Chondrocyte (in vitro differentiated cells): ENCODE measurements around the gene CNST. TPM values are rescaled to one million over a fixed set of nuclear protein-coding genes. Genes with fewer than 3 reads are reported as not detected.
"Not testable (repeated sequence)": the region's sequence is repeated elsewhere in the genome, so short reads cannot be mapped to it uniquely, and the experiment has no call there.

ENCODE experiments used
- DNase-seq: peaks from one replicate; pipeline ENCODE4 v3.0.0; 2021; ENCODE audit warnings: mixed read lengths, low spot score
- H3K27ac Mint-ChIP-seq: one replicate; pipeline ENCODE4 v1.8.0; 2021; ENCODE audit warnings: mild to moderate bottlenecking, moderate library complexity, mixed read lengths; ENCODE audit not compliant: unreplicated experiment
- H3K27me3 Mint-ChIP-seq: 2 replicates; pipeline ENCODE4 v1.8.0; 2021; ENCODE audit warnings: low read depth, mixed read lengths
- H3K36me3 Mint-ChIP-seq: 2 replicates; pipeline ENCODE4 v1.8.0; 2021; ENCODE audit warnings: low read depth, mixed read lengths
- H3K4me1 Mint-ChIP-seq: 2 replicates; pipeline ENCODE4 v1.8.0; 2021; ENCODE audit warnings: low read depth, mild to moderate bottlenecking, mixed read lengths
- H3K4me3 Mint-ChIP-seq: one replicate; pipeline ENCODE4 v1.8.0; 2021; ENCODE audit warnings: mild to moderate bottlenecking, moderate library complexity, mixed read lengths; ENCODE audit not compliant: unreplicated experiment
- H3K9me3 Mint-ChIP-seq: 2 replicates; pipeline ENCODE4 v1.8.0; 2021; ENCODE audit warnings: low read depth, mixed read lengths
- total RNA-seq: library from RNA; stranded (reverse); gene quantifications from 3 replicates; pipeline ENCODE4 v1.2.1, GENCODE V29; 2021
- TF ChIP-seq, protein P1 (sequence below): fragments of 200-600 bp; sonication (generic); IDR thresholded peaks from 2 replicates; pipeline ENCODE4 v1.5.0; 2021; ENCODE audit warnings: antibody characterized with exemption, mild to moderate bottlenecking, moderate library complexity

CNST gene
- total RNA-seq, 1 donor from 2014 or later, result 22.3 TPM

DNA sequence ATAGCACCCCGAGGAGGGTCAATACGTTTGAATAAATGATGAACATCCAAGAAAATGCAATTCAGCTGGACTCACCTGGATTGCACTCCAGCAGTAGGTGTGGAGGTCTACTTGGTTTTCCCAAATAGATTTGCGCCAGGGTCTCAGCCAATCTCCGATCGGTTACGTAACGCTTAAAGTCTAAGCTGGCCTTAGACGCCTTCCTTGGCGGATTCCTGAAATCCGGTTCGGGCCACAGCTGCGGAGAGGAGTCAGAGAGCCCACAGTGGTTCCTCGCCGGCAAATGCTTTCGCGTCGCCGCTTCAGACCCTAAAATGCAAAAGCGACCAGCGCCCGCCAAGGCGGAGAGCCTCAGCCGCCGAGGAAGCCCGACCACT is 517 bp upstream of the CNST start:
- no peaks in the 10 kb centered on the region for H3K36me3 Mint-ChIP-seq
- peak overlapping the region; percentile 91 for H3K27ac Mint-ChIP-seq
- DNase-seq, result no peak
- peaks cover 44% of the 10 kb centered on the region for H3K4me1 Mint-ChIP-seq
- H3K27me3 Mint-ChIP-seq, result no peaks in the 10 kb centered on the region
- TF ChIP-seq, protein P1, sequence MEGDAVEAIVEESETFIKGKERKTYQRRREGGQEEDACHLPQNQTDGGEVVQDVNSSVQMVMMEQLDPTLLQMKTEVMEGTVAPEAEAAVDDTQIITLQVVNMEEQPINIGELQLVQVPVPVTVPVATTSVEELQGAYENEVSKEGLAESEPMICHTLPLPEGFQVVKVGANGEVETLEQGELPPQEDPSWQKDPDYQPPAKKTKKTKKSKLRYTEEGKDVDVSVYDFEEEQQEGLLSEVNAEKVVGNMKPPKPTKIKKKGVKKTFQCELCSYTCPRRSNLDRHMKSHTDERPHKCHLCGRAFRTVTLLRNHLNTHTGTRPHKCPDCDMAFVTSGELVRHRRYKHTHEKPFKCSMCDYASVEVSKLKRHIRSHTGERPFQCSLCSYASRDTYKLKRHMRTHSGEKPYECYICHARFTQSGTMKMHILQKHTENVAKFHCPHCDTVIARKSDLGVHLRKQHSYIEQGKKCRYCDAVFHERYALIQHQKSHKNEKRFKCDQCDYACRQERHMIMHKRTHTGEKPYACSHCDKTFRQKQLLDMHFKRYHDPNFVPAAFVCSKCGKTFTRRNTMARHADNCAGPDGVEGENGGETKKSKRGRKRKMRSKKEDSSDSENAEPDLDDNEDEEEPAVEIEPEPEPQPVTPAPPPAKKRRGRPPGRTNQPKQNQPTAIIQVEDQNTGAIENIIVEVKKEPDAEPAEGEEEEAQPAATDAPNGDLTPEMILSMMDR, result no peak
- no peaks in the 10 kb centered on the region for H3K9me3 Mint-ChIP-seq
- H3K4me3 Mint-ChIP-seq, result peak overlapping the region; percentile 96

DNA sequence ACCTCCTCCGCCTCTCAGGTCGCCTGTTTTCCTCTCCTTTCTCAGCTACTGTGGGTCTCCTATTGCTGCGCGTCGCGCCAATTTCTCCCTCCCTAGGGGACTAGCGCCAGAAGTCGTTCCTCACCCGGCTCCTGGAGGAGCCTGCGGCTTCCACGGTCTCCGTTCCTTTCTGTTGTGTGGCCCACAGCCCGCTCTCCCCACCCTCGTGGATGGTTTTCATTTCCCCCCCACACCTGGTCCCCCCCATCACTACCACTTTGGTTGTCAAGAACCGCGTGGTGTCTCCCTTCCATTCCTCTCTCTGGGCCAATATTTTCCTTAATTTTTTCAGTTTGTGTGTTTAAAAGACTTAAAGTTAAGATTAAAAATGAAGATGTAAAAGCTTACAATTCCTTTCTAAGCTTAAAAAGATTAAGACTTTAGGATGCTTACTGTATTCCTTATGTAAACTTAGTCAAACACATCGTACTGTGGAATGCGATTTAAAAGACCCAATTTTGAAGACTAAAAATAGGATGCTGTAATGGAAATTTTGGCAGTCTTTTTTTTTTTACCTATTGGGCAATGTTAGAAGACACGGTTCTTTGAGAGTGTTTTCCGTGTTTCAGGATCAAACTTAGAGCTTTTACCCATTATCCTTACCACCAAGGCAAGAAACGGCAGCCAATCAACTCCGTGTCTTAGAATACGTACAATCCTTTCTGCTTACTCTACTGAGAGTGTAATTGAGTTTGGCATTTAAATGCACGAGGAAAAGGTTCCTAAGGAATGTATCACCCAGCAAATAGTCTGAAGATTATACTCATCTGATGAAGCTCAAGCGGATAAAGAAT is 773 bp downstream of the CNST start:
- DNase-seq, result no peak
- H3K9me3 Mint-ChIP-seq, result no peaks in the 10 kb centered on the region
- no peaks in the 10 kb centered on the region for H3K27me3 Mint-ChIP-seq
- H3K27ac Mint-ChIP-seq, result peak overlapping the region; percentile 91
- H3K4me1 Mint-ChIP-seq, result peaks cover 44% of the 10 kb centered on the region
- TF ChIP-seq, protein P1, result no peak
- no peaks in the 10 kb centered on the region for H3K36me3 Mint-ChIP-seq
- peak overlapping the region; percentile 96 for H3K4me3 Mint-ChIP-seq

DNA sequence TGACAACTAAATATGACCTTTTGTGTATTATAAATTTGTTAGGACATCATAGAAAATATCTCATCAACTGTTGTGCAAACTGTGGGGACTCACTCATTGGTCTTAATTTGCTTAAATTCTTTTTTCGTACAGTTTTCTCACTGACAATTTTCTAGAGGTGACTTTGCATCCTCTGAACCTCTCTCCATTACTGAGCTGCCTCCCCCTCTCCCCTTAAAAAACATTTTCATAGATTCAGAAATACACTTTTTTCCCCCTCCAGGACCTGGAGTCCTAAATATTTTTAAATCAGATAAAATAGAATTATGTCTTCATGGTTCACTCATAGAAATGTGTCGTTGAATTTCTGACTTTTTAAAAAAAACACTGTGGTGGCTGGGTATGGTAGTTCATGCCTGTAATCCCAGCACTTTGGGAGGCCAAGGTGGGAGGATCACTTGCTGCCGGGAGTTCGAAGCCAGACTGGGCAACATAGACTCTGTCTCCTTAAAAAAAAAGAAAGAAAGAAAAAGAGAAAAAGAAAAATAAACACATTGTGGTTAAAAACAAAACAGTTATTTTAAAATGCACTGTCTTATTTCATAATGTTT is 1.5 kb downstream of the CNST start:
- no peak for DNase-seq
- Mint-ChIP-seq H3K36me3 (no peaks in the 10 kb centered on the region), H3K4me1 (peaks cover 44% of the 10 kb centered on the region), H3K27me3 (no peaks in the 10 kb centered on the region), H3K4me3 (peak overlapping the region; percentile 96), H3K27ac (peak overlapping the region; percentile 91), H3K9me3 (no peaks in the 10 kb centered on the region)
- TF ChIP-seq, protein P1, result no peak

DNA sequence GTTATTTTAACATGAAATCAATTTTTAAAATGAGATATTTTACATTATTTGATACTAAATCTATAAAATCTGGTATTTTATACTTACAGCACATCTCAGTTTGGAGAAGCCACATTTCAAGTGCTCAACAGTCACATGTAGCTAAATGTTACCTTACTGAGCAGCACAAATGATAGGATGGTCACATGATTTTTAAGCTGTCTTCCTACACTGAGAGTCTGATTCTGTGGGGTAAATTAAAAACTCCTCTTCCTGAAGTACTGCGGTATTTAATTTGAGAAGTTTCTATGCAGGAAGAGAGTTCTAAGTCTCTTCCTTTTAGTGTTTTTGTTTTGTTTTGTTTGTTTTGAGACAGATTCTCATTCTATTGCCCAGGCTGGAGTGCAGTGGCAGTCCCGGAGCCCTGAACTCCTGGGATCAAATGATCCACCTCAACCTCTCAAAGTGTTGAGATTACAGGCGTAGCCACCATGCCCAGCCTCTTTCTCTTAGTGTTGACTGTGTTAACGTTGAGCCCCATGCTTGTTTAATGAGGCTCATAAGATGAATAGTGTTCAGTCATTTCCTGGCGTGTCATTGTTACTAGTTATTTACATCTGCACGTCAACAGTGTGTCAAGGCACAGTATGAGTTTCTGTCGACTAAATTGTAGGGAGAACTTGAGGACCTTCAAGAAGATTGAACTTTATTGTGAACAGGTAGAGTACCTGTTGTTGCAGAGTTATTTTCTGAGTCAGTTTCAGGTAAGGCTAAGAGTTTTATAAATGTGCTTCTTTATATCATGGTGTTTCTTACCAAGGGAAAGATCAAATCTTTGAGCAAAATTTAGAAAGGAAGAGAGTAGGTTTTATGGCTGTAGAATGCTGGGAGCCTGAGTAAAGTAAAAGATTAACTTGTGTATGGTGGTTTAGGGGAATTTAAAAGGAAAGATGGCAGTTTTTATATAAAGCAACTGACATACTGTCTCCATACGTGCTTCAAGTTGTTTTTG is 3.3 kb downstream of the CNST start:
- TF ChIP-seq, protein P1, result no peak
- Mint-ChIP-seq H3K9me3 (no peaks in the 10 kb centered on the region), H3K27me3 (no peaks in the 10 kb centered on the region), H3K36me3 (no peaks in the 10 kb centered on the region), H3K27ac (peak overlapping the region; percentile 73), H3K4me3 (no peak overlapping the region), H3K4me1 (peaks cover 44% of the 10 kb centered on the region)
- no peak for DNase-seq

DNA sequence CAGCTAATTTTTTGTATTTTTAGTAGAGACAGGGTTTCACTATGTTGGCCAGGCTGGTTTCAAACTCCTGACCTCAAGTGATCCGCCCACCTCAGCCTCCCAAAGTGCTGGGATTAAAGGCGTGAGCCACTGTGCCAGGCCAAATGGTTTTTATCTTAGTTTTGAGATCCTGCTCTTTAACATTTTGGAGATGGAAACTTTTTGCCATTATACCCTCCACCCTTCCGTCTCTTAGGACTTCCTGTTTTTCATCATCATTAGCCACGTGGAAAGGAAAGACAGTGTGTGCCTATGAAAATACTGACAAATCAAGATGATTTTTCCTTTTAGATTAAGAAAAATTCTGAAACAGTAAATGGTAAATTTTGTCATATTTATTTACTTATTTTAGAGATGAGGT is 5.1 kb downstream of the CNST start:
- not testable (repeated sequence) for H3K27ac Mint-ChIP-seq, H3K36me3 Mint-ChIP-seq, DNase-seq, H3K4me3 Mint-ChIP-seq, H3K27me3 Mint-ChIP-seq, H3K9me3 Mint-ChIP-seq
- peaks cover 35% of the 10 kb centered on the region for H3K4me1 Mint-ChIP-seq
